ENCODE data around the gene RBM47. TPM values are rescaled to one million over a fixed set of nuclear protein-coding genes. Genes with fewer than 3 reads are reported as not detected.

Gene RBM47
- total and polyA plus RNA-seq, 3 donors from 2014 or later = 17.8 to 95.1 (median 51.7) TPM

- WGBS, 2 donors = 87 to 96% methylated on average over 8 of the region's 8 CpGs
- H3K27ac ChIP-seq = no peak overlapping the region
- intact Hi-C loops (cut with DNase I; ENCODE audit: low total_unique reads) = no loop called here
- H3K4me3 ChIP-seq = no peak overlapping the region
- TF ChIP-seq CTCF (IDR thresholded peaks at IDR 0.05) (no peak), POLR2A (IDR thresholded peaks at IDR 0.05) (no peak)
- no peaks in the 10 kb centered on the region for H3K36me3 ChIP-seq (ENCODE audit: low read depth, missing control alignments)
- no peaks in the 10 kb centered on the region for H3K27me3 ChIP-seq
- H3K9me3 ChIP-seq = no peaks in the 10 kb centered on the region
- H3K4me1 ChIP-seq = peaks cover 10% of the 10 kb centered on the region
- DNase-seq = no peak
Measured at GRCh38 chr4:40669504-40669903, 39.8 kb upstream of the RBM47 start.

GRCh38 chr4:40665842-40666241, 36.2 kb upstream of the RBM47 start:
- H3K9me3 ChIP-seq = no peaks in the 10 kb centered on the region
- DNase-seq = no peak
- no peak overlapping the region for H3K4me3 ChIP-seq
- H3K36me3 ChIP-seq (ENCODE audit: low read depth, missing control alignments) = no peaks in the 10 kb centered on the region
- no peak for TF ChIP-seq CTCF (IDR thresholded peaks at IDR 0.05)
- TF ChIP-seq POLR2A (IDR thresholded peaks at IDR 0.05) = no peak
- intact Hi-C loops (cut with DNase I; ENCODE audit: low total_unique reads) = no loop called here
- no peaks in the 10 kb centered on the region for H3K4me1 ChIP-seq
- H3K27me3 ChIP-seq = no peaks in the 10 kb centered on the region
- H3K27ac ChIP-seq = no peak overlapping the region

GRCh38 chr4:40662962-40663604, 33.4 kb upstream of the RBM47 start:
- DNase-seq = no peak
- Histone ChIP-seq H3K36me3 (ENCODE audit: low read depth, missing control alignments) (no peaks in the 10 kb centered on the region), H3K27me3 (no peaks in the 10 kb centered on the region), H3K27ac (no peak overlapping the region), H3K4me3 (no peak overlapping the region), H3K4me1 (no peaks in the 10 kb centered on the region), H3K9me3 (no peaks in the 10 kb centered on the region)
- WGBS, 2 donors = 39 to 43% methylated on average over 10 of the region's 10 CpGs
- intact Hi-C loops (cut with DNase I; ENCODE audit: low total_unique reads) = no loop called here
- no peak for TF ChIP-seq CTCF (IDR thresholded peaks at IDR 0.05)
- no peak for TF ChIP-seq POLR2A (IDR thresholded peaks at IDR 0.05)

GRCh38 chr4:40661803-40662202, 32.1 kb upstream of the RBM47 start:
- intact Hi-C loops (cut with DNase I; ENCODE audit: low total_unique reads) = no loop called here
- H3K27me3 ChIP-seq = no peaks in the 10 kb centered on the region
- 93 to 95% methylated on average over 4 of the region's 4 CpGs for WGBS, 2 donors
- no peaks in the 10 kb centered on the region for H3K36me3 ChIP-seq (ENCODE audit: low read depth, missing control alignments)
- H3K4me3 ChIP-seq = no peak overlapping the region
- no peak overlapping the region for H3K27ac ChIP-seq
- H3K9me3 ChIP-seq = no peaks in the 10 kb centered on the region
- no peak for TF ChIP-seq CTCF (IDR thresholded peaks at IDR 0.05)
- no peak for TF ChIP-seq POLR2A (IDR thresholded peaks at IDR 0.05)
- no peaks in the 10 kb centered on the region for H3K4me1 ChIP-seq
- DNase-seq = no peak

GRCh38 chr4:40656201-40656863, 26.7 kb upstream of the RBM47 start:
- H3K36me3 ChIP-seq (ENCODE audit: low read depth, missing control alignments) = no peaks in the 10 kb centered on the region
- H3K9me3 ChIP-seq = no peaks in the 10 kb centered on the region
- no peak overlapping the region for H3K4me3 ChIP-seq
- H3K27me3 ChIP-seq = no peaks in the 10 kb centered on the region
- no peaks in the 10 kb centered on the region for H3K4me1 ChIP-seq
- intact Hi-C loops (cut with DNase I; ENCODE audit: low total_unique reads) = no loop called here
- no peak for DNase-seq
- TF ChIP-seq CTCF (IDR thresholded peaks at IDR 0.05) (no peak), POLR2A (IDR thresholded peaks at IDR 0.05) (no peak)
- H3K27ac ChIP-seq = no peak overlapping the region
- WGBS, 2 donors = 69 to 86% methylated on average over 6 to 9 of the region's 9 CpGs
